ENCODE measurements around the gene TMC1. TPM values are rescaled to one million over a fixed set of nuclear protein-coding genes. Genes with fewer than 3 reads are reported as not detected.

The TMC1 gene
- polyA plus RNA-seq, 3 donors: 0.16 to 0.55 (median 0.40) TPM

DNA sequence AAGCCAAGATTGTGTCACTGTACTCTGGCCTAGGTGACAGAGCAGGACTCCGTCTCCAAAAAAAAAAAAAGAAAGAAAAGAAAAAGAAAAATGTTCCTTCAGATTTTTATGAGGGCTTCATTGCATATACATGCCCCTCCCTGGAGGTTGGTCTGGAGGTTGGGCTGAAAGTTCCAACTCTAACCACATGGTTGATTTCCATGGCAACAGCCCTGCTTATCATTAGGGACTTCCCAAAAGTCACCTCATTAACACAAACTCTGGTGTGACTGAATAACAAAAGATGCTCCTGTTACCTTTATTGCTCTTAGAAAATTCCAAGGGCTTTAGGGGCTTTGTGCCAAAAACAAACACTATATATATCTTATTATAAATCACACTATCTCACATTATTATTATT lies 113.8 kb downstream of the TMC1 start:
- Histone ChIP-seq H3K4me1 (ENCODE audit: control insufficient read depth in 1 of 2, insufficient read depth in 2 of 2, low read length in 2 of 2) (peaks cover 0 to 7% of the 10 kb centered on the region in 2 donors), H2AFZ (ENCODE audit: insufficient read depth, low read depth, low read length, poor library complexity, severe bottlenecking) (no peak overlapping the region), H3K4me2 (replicated peaks; ENCODE audit: extremely low read depth, low read length, poor library complexity, severe bottlenecking) (no peak overlapping the region), H3K79me2 (ENCODE audit: insufficient read depth, low read length) (no peaks in the 10 kb centered on the region), H3K9me3 (replicated peaks in 1 of 2; ENCODE audit: control insufficient read depth in 1 of 2, insufficient read depth in 1 of 2, low read length in 2 of 2) (peaks cover 5 to 10% of the 10 kb centered on the region in 2 donors), H3K27ac (ENCODE audit: low read depth in 1 of 2, low read length in 2 of 2) (no peak overlapping the region), H3K4me3 (replicated peaks in 1 of 3; ENCODE audit: low read depth in 2 of 3, low read length in 3 of 3) (no peak overlapping the region), H3K36me3 (replicated peaks in 1 of 2; ENCODE audit: control insufficient read depth in 1 of 2, insufficient read depth in 2 of 2, low read length in 2 of 2) (no peaks in the 10 kb centered on the region), H4K20me1 (ENCODE audit: insufficient read depth, low read length) (no peaks in the 10 kb centered on the region), H3K27me3 (ENCODE audit: control insufficient read depth in 2 of 2, insufficient read depth in 2 of 2, low read length in 2 of 2) (peaks cover 0 to 5% of the 10 kb centered on the region in 2 donors), H3K9ac (ENCODE audit: insufficient read depth, low read length, poor library complexity, severe bottlenecking) (no peak overlapping the region)
- peaks cover 11 to 22% (median 16%) of the 10 kb centered on the region in 7 donors for H3K9me3 Mint-ChIP-seq
- intact Hi-C loops (cut with micrococcal nuclease): no loop called here
- H3K27me3 Mint-ChIP-seq (ENCODE audit: low read depth in 3 of 3): peaks cover 0 to 13% (median 8%) of the 10 kb centered on the region in 3 donors
- H3K4me3 Mint-ChIP-seq: no peak overlapping the region
- TF ChIP-seq CTCF (IDR thresholded peaks at IDR 0.05): no peak
- H3K4me1 Mint-ChIP-seq: peaks cover 6% of the 10 kb centered on the region
- no CpG with 5 or more reads among the region's 1 CpG for WGBS (ENCODE audit: insufficient coverage)
- no peaks in the 10 kb centered on the region for H3K36me3 Mint-ChIP-seq
- peak overlapping the region in 1 of 7 donors; percentile 41 for H3K27ac Mint-ChIP-seq
- peak; percentile 12 to 63 (median 27) for DNase-seq

- H3K9me3 ChIP-seq (replicated peaks in 1 of 2; ENCODE audit: control insufficient read depth in 1 of 2, insufficient read depth in 1 of 2, low read length in 2 of 2): peaks cover 5 to 10% of the 10 kb centered on the region in 2 donors
- TF ChIP-seq CTCF (IDR thresholded peaks at IDR 0.05): no peak
- Mint-ChIP-seq H3K36me3 (no peaks in the 10 kb centered on the region), H3K4me3 (no peak overlapping the region), H3K27ac (no peak overlapping the region), H3K9me3 (peaks cover 11 to 22% (median 16%) of the 10 kb centered on the region in 7 donors), H3K4me1 (peaks cover 6% of the 10 kb centered on the region), H3K27me3 (ENCODE audit: low read depth in 3 of 3) (peaks cover 4 to 13% (median 11%) of the 10 kb centered on the region in 3 donors)
- H3K4me2 ChIP-seq (replicated peaks; ENCODE audit: extremely low read depth, low read length, poor library complexity, severe bottlenecking): no peak overlapping the region
- intact Hi-C loops (cut with micrococcal nuclease): no loop called here
- H3K4me1 ChIP-seq (ENCODE audit: control insufficient read depth in 1 of 2, insufficient read depth in 2 of 2, low read length in 2 of 2): peaks cover 0 to 7% of the 10 kb centered on the region in 2 donors
- H3K27me3 ChIP-seq (ENCODE audit: control insufficient read depth in 2 of 2, insufficient read depth in 2 of 2, low read length in 2 of 2): peaks cover 0 to 5% of the 10 kb centered on the region in 2 donors
- H3K27ac ChIP-seq (ENCODE audit: low read depth in 1 of 2, low read length in 2 of 2): no peak overlapping the region
- DNase-seq: no peak
- no peaks in the 10 kb centered on the region for H4K20me1 ChIP-seq (ENCODE audit: insufficient read depth, low read length)
- no peak overlapping the region for H3K9ac ChIP-seq (ENCODE audit: insufficient read depth, low read length, poor library complexity, severe bottlenecking)
- H3K36me3 ChIP-seq (replicated peaks in 1 of 2; ENCODE audit: control insufficient read depth in 1 of 2, insufficient read depth in 2 of 2, low read length in 2 of 2): no peaks in the 10 kb centered on the region
- H3K79me2 ChIP-seq (ENCODE audit: insufficient read depth, low read length): no peaks in the 10 kb centered on the region
- H2AFZ ChIP-seq (ENCODE audit: insufficient read depth, low read depth, low read length, poor library complexity, severe bottlenecking): no peak overlapping the region
- WGBS (ENCODE audit: insufficient coverage): 85% methylated on average over 2 of the region's 3 CpGs
- no peak overlapping the region for H3K4me3 ChIP-seq (replicated peaks in 1 of 3; ENCODE audit: low read depth in 2 of 3, low read length in 3 of 3)
Observed at GRCh38 chr9:72636621-72637020, 115.2 kb downstream of the TMC1 start.
